Islet of Langerhans (tissue), 1 donor: ENCODE measurements around the gene TLR4.

ENCODE experiments used
- FAIRE-seq: peaks from one replicate; lab custom pipeline; 2011; peaks lifted over from hg19 to GRCh38; lab: Jason Lieb, UNC

Gene TLR4

GRCh38 chr9:117704024-117704575, at the start of gene TLR4:
TLR4 (plus strand) TSS chr9:117704403; CDS start chr9:117704473, 70 bp downstream.
- no peak for FAIRE-seq

GRCh38 chr9:117656002-117656401, 48.2 kb upstream of the TLR4 start:
- no peak for FAIRE-seq

GRCh38 chr9:117662651-117663050, 41.6 kb upstream of the TLR4 start:
- no peak for FAIRE-seq

GRCh38 chr9:117664419-117664818, 39.8 kb upstream of the TLR4 start:
- FAIRE-seq = no peak

- no peak for FAIRE-seq
Observed at GRCh38 chr9:117665601-117666385, 38.4 kb upstream of the TLR4 start.

GRCh38 chr9:117671468-117671867, 32.7 kb upstream of the TLR4 start:
- FAIRE-seq = no peak

GRCh38 chr9:117672369-117672768, 31.8 kb upstream of the TLR4 start:
- no peak for FAIRE-seq

GRCh38 chr9:117677572-117677971, 26.6 kb upstream of the TLR4 start:
- FAIRE-seq = no peak

GRCh38 chr9:117678871-117679270, 25.3 kb upstream of the TLR4 start:
- FAIRE-seq = no peak

GRCh38 chr9:117679416-117679815, 24.8 kb upstream of the TLR4 start:
- FAIRE-seq = no peak

GRCh38 chr9:117681888-117682287, 22.3 kb upstream of the TLR4 start:
- no peak for FAIRE-seq

GRCh38 chr9:117682955-117683710, 21.1 kb upstream of the TLR4 start:
- FAIRE-seq = no peak

- no peak for FAIRE-seq
Observed at GRCh38 chr9:117687532-117687931, 16.7 kb upstream of the TLR4 start.

GRCh38 chr9:117691367-117691766, 12.8 kb upstream of the TLR4 start:
- no peak for FAIRE-seq

GRCh38 chr9:117696154-117696553, 8.0 kb upstream of the TLR4 start:
- FAIRE-seq = no peak

GRCh38 chr9:117697046-117697445, 7.2 kb upstream of the TLR4 start:
- no peak for FAIRE-seq

- no peak for FAIRE-seq
Observed at GRCh38 chr9:117703537-117703936, 666 bp upstream of the TLR4 start.

GRCh38 chr9:117704597-117704996, 394 bp downstream of the TLR4 start:
- no peak for FAIRE-seq

GRCh38 chr9:117705386-117705785, 1.2 kb downstream of the TLR4 start:
- FAIRE-seq = no peak

- no peak for FAIRE-seq
Observed at GRCh38 chr9:117706421-117707116, 2.4 kb downstream of the TLR4 start.

- FAIRE-seq = no peak
Observed at GRCh38 chr9:117707561-117707960, 3.4 kb downstream of the TLR4 start.

GRCh38 chr9:117709936-117710335, 5.7 kb downstream of the TLR4 start:
- FAIRE-seq = no peak

GRCh38 chr9:117714282-117714681, 10.1 kb downstream of the TLR4 start:
- no peak for FAIRE-seq
